Activated CD4-positive, CD25-positive, alpha-beta regulatory T cell treated with anti-CD3 and anti-CD28 coated beads, Interleukin-2, amount 50 U/mL, for 24 hours (primary cell): ENCODE data around the gene CARD9.

Experiments
- ATAC-seq, 2 donors: fragments of 150-1000 bp; cut with Tn5 transposase; one replicate each; pipeline ENCODE4 v1.10.0; 2021; ENCODE audit warnings: mild to moderate bottlenecking in 1 of 2, moderate library complexity in 1 of 2

Gene CARD9

DNA sequence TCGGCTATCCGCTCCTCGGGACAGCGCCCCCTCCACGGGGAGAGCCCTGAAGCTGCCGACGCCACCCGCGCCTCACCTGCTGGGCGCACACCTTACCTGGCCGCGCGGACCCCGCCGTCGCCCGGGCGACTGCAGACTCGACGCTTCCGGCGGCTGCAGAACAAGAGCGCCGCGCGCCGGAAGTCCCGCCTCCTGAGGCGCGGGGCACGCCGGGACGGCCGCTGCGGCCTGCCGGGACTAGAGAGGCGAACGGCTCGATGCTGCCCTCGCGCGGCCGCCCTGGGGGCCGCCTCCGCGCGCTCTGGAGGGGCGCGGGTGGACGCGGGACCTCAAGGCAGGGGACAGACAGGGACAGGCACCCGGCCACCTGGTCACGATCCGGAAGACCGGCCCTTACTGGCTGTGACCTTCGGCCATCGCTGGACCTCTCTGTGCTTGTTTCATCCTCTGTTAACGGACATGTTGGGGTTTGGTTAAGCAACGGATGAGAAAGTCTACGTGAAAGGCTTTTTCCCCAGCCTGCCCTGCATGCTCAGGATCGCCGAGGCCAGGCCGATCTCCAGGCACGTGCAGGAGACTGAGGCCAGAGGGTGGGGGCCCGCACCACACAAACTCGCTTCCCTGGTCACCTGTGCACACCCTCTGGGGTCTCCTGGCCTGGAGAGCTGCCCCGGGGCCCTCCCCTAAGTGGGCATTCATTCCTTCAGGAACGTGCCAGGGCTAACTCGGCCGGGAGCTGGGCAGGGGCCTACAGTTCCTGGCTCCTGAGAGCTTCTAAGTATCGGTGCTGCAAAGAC lies 26.8 kb upstream of the CARD9 start, which contains the start of gene SNAPC4:
TSS of gene SNAPC4 (minus strand) at position 133 of the 797 bp plus-strand sequence. CDS start 1,742 bp downstream, outside the sequence.
- peak; percentile 64 to 68 for ATAC-seq

DNA sequence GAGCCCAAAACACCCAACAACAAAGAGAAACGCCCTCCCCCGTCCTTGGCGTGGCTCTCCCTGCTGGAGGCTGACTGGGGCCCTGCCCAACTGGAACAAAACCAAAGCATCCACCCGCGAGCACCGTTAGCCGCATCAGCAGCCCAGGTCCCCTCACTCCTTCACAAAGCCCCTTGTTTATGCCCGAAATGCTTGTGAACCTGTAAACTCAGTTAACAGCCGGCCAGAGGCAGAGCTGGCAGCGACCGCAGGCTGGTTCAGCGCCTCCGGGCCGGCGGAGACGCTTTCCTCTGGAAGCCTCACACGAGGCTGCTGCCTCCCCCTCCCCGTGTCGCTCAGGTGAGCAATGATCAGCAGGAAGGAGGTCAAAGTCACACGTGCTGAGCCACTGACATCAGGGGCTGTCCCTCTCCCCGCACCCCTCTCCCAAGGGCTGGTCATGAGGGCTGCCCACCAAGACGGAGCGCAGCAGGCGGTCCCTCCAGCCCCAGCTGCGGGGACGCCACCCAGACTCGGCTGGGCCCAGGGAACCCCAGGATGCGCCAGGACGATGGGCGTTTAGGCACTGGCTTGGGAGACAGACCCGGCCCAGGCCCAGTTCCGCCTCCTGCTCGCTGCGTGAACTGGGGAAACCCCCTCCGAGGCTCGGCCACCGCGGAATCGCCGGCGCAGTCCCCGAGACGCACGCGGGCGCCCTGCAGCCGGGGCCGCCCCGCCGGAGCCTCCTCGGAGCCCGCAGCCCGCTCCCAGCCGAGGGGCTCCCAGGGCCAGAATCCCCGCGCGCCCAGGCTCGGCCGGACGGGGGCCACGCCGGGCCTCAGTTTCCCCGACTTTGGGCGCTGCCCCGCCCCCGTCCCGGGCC lies 25.9 kb upstream of the CARD9 start:
- ATAC-seq, result peak; percentile 18 to 31

DNA sequence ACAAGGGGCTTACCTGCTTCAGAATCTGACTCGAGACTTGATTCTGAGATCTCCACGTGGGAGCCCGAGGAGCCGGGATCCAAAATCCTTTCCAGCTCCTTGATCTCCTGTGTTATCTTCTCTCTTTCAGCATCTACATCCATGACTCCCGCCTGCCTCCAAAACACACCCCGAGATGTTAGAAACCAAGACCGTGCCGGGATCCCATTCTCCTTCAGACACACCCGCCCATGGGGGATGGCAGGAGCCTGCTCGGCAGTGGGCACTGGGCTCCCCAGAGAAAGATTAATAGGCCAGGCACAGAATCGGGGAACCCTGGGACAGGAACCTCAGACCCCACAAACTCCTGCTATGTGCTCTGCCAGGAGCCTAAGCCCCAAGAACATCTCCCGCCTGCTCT lies 24.8 kb upstream of the CARD9 start:
- no peak for ATAC-seq

GRCh38 chr9:136397643-136398042 lies 24.2 kb upstream of the CARD9 start:
- ATAC-seq, result no peak

DNA sequence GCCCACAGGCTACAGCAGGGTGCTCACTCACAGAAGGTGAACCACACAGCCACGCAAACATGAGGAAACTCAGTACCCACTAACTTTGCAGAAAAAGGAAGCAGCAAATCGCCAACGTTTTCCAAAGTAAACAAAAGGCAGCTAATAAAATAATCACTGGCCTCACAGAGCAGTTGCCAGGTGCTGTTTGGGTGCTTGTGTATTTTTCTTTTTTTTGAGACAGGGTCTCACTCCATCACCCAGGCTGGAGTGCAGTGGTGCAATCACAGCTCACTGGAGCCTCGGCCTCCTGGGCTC lies 22.7 kb upstream of the CARD9 start:
- ATAC-seq, result no peak

GRCh38 chr9:136395345-136396218 lies 22.1 kb upstream of the CARD9 start:
- ATAC-seq, result no peak

DNA sequence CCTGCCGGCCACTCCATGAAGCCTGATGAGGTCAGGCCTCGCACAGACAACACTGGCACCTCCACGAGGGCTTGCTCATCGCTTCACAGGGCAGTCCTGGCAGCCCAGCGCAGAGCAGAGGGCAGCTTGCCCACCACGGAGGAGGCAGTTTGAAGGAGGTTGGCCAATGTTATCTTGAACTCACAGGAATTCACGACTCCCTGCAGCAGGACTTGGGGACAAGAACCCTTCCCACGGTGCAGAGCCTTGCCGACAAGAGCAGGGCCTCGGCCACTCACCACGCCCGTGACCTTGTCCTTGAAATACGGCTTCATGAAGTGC lies 21.5 kb upstream of the CARD9 start:
- no peak for ATAC-seq

GRCh38 chr9:136394312-136395019 lies 21.0 kb upstream of the CARD9 start:
- ATAC-seq, result no peak

- ATAC-seq, result no peak
These were observed 20.1 kb upstream of the CARD9 start for GRCh38 chr9:136393531-136393930.

DNA sequence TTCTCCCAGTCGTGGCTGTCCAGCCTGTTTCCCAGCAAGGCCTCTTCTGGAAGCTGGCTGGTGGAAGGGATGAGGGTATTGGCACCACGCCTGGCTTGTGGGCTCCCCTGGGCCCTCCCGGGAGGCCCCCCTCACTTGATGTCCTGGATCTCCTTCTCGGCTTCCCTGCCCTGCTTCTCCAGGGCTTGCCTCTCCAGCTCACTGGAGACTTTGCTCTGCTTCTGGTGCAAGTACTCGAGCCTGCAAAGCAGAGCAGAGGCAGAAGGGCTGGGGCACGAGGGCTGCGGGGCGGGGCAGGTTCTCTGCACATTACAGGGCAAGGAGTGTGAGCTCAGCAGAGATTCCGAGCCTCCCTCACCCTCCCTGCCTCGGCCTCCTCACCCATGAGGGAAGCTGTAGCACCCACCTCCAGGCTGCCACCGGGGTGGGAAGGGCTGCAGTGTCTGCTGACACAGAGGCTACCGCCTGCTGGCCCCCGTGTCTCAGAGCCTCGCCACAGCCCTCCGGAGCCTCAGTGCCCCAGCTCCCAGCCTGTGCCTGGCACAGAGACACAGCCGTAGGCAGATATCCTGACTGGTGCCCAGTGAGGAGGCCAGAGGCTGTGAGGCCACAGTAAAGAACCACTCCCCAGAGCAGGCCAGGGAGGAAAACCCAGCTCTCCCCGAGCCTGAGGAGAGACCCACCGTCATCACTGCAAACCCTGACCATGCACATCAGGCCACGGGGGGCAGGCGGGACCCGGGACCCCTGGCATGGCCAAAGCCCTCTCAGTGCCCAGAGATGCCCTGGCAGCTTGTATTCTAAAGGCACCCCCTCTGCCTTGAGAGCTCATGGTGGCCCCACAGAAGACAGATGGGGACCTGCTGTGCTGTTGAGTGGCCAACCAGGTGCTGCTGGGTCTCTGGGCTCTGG lies 19.3 kb upstream of the CARD9 start:
- no peak for ATAC-seq

DNA sequence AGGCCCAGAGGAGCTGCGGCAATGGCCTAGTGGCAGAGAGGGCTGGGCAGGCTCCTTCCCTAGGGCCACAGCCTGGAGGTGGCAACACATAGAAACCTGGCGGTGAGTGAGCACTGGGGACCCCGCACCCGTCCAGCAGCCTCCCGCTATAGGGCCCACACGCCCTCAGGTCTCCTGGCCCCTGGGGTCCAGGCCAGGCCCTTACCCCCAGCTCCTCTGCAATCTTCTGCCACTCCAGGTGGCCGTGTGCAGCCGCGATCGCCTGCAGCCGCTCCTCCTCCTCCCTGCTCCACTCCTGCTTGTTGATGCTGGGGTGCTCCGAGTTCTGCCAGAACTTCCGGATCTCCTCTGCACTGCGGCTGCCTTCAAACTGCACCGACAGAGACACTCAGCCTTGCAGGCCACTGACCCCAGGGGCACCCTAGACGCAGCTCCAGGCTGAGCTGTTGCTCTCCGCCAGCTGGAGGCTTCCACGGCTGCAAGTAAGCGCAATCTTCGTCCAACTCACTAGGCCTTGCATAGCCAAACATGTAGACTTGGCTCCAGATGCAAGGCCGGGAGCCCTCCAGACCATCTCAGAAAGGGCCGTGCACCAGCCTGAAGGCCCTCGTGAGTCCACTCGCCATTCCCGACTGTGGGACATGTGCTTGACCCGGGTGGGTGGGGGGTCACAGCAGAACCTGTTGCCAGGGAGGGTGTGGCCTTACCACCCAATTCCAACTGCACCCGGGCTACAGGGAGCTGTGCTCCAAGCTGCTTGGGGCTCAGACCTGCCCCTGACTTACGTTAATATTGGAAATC lies 18.5 kb upstream of the CARD9 start:
- ATAC-seq, result no peak

GRCh38 chr9:136389396-136389795 lies 15.9 kb upstream of the CARD9 start:
- ATAC-seq, result no peak

GRCh38 chr9:136387217-136387616 lies 13.7 kb upstream of the CARD9 start:
- ATAC-seq, result no peak

GRCh38 chr9:136386018-136386417 lies 12.5 kb upstream of the CARD9 start:
- no peak for ATAC-seq

DNA sequence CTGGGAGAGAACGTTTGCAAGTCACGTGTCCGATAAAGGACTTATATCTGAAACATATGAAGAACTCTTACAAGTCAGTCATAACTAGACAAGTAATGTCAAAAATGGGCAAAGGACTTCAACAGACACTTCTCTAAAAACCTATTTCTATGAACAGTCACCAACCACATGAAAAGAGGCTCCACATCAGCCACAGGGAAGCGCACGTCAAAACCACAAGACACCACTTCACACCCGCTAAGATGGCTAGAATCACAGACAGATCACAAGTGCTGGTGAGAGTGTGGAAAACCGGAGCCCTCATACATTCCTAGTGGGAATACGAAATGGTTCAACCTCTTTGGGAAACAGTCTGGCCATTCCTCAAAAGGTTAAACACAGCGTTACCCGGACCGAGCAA lies 11.5 kb upstream of the CARD9 start:
- ATAC-seq, result peak; percentile 90

- no peak for ATAC-seq
These were observed 10.0 kb upstream of the CARD9 start for GRCh38 chr9:136383436-136383835.

GRCh38 chr9:136381966-136382513 lies 8.6 kb upstream of the CARD9 start:
- no peak for ATAC-seq

DNA sequence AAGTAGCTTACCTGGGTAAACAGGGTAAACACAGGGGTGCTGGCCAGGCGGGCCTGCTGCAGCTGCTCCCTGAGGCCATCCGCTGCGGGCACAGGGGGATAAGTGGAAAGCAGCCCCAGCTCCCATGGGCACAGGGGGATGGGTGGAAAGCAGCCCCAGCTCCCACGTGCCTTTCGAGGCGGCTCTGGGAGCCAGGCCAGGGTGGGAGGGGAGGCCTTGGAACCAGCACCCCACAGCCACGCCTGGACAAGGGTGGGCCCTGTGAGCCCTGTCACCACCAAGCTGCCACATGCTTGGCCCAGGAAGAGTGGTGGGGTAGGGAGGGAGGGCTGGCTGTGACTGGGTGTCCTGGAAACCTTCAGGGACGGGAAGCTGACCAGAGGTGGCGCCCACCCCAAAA lies 7.8 kb upstream of the CARD9 start:
- no peak for ATAC-seq

GRCh38 chr9:136380381-136380780 lies 6.9 kb upstream of the CARD9 start:
- ATAC-seq, result no peak

GRCh38 chr9:136379891-136380290 lies 6.4 kb upstream of the CARD9 start:
- no peak for ATAC-seq
